B cell (primary cell): ENCODE results near the gene KRTAP10-1. TPM values are rescaled to one million over a fixed set of nuclear protein-coding genes. Genes with fewer than 3 reads are reported as not detected.

Source experiments
- ATAC-seq: fragments of 200-7000 bp; cut with Tn5 transposase; one replicate; pipeline ENCODE4 v1.10.0; 2021; ENCODE audit warnings: low read depth, mild to moderate bottlenecking, moderate number of reproducible peaks, moderate library complexity
- CTCF ChIA-PET: fragments of 350-600 bp; sonication (Branson Sonifier 250); formaldehyde crosslinking; loops from one replicate; lab custom pipeline; 2021; ENCODE audit warnings: antibody characterized with exemption, inconsistent platforms; lab: Charles Lee
- POLR2A ChIA-PET: fragments of 350-600 bp; sonication (Branson Sonifier 250); formaldehyde crosslinking; loops from one replicate; lab custom pipeline; 2021; ENCODE audit warnings: antibody characterized with exemption; lab: Charles Lee
- DNase-seq: peaks from one replicate; pipeline ENCODE4 v3.0.0; 2013
- H2AFZ ChIP-seq: 2 replicates; pipeline ENCODE4 v1.6.1; 2012; ENCODE audit warnings: mild to moderate bottlenecking, low read depth, low read length; ENCODE audit not compliant: insufficient read depth, poor library complexity, severe bottlenecking
- H3K27ac ChIP-seq, 2 donors: 1 replicate in 1 of 2; 2 replicates in 1 of 2; pipeline ENCODE4 v1.5.1; 2012 to 2013; ENCODE audit warnings: low read length in 2 of 2, mild to moderate bottlenecking in 2 of 2, moderate library complexity in 1 of 2
- H3K27me3 ChIP-seq, 4 experiments: fragments of 200-600 bp in 1 of 4; sonication (generic) in 1 of 4; replicated peaks in 1 of 4; 1 replicate in 2 of 4; 2 replicates in 2 of 4; pipeline versions ENCODE4 v1.6.1 to v1.7.0; 2013 to 2016; ENCODE audit warnings: low read length in 3 of 4, mild to moderate bottlenecking in 2 of 4, mixed read lengths in 1 of 4, moderate library complexity in 1 of 4; ENCODE audit not compliant: insufficient read depth in 4 of 4, control insufficient read depth in 3 of 4; ENCODE audit errors: control extremely low read depth in 1 of 4
- H3K36me3 ChIP-seq, 2 experiments: replicated peaks in 1 of 2; 1 replicate in 1 of 2; 2 replicates in 1 of 2; pipeline versions ENCODE4 v1.6.1 to v1.7.1; 2013; ENCODE audit warnings: low read length in 1 of 2; ENCODE audit not compliant: insufficient read depth in 2 of 2, control insufficient read depth in 1 of 2; ENCODE audit errors: control extremely low read depth in 1 of 2, extremely low read depth in 1 of 2
- H3K4me1 ChIP-seq, 2 donors: fragments of 200-600 bp in 1 of 2; sonication (generic) in 1 of 2; 1 replicate in 1 of 2; 2 replicates in 1 of 2; pipeline versions ENCODE4 v1.5.1 to v1.6.1; 2013 to 2017; ENCODE audit warnings: low read length in 2 of 2; ENCODE audit not compliant: control insufficient read depth in 2 of 2, insufficient read depth in 2 of 2
- H3K4me2 ChIP-seq: replicated peaks from 2 replicates; pipeline ENCODE3; 2012; ENCODE audit warnings: mild to moderate bottlenecking, low read depth, low read length; ENCODE audit not compliant: poor library complexity, severe bottlenecking
- H3K4me3 ChIP-seq, 5 experiments: fragments of 200-600 bp in 1 of 5; sonication (generic) in 1 of 5; 1 replicate in 3 of 5; 2 replicates in 2 of 5; pipeline versions ENCODE4 v1.5.1 to v1.7.0; 2011 to 2016; ENCODE audit warnings: low read length in 4 of 5, mild to moderate bottlenecking in 4 of 5, low read depth in 2 of 5, control low read depth in 1 of 5, moderate library complexity in 1 of 5; ENCODE audit not compliant: insufficient read depth in 1 of 5; ENCODE audit errors: control extremely low read depth in 1 of 5, extremely low read depth in 1 of 5
- H3K79me2 ChIP-seq: fragments of 200-600 bp; sonication (generic); one replicate; pipeline ENCODE4 v1.6.0; 2016; ENCODE audit warnings: low read length; ENCODE audit not compliant: control insufficient read depth, insufficient read depth
- H3K9ac ChIP-seq: fragments of 200-600 bp; sonication (generic); 2 replicates; pipeline ENCODE4 v1.6.1; 2017; ENCODE audit warnings: mild to moderate bottlenecking, low read length, moderate library complexity
- H3K9me3 ChIP-seq, 3 donors: one replicate each; pipeline versions ENCODE4 v1.6.1 to v1.7.1; 2013; ENCODE audit warnings: low read length in 2 of 3; ENCODE audit not compliant: control insufficient read depth in 2 of 3, insufficient read depth in 1 of 3; ENCODE audit errors: control extremely low read depth in 1 of 3
- H4K20me1 ChIP-seq: 2 replicates; pipeline ENCODE4 v1.6.0; 2012; ENCODE audit warnings: mild to moderate bottlenecking, low read length; ENCODE audit not compliant: insufficient read depth, control insufficient read depth, poor library complexity, severe bottlenecking
- H3K27ac Mint-ChIP-seq: one replicate; pipeline ENCODE4 v1.8.0; 2021; ENCODE audit warnings: mixed read lengths
- H3K27me3 Mint-ChIP-seq: one replicate; pipeline ENCODE4 v1.8.0; 2021; ENCODE audit warnings: mixed read lengths
- H3K4me1 Mint-ChIP-seq: one replicate; pipeline ENCODE4 v1.8.0; 2021; ENCODE audit warnings: mixed read lengths
- H3K4me3 Mint-ChIP-seq: one replicate; pipeline ENCODE4 v1.8.0; 2021; ENCODE audit warnings: mixed read lengths
- H3K9me3 Mint-ChIP-seq: one replicate; pipeline ENCODE4 v1.8.0; 2022; ENCODE audit warnings: mixed read lengths; ENCODE audit not compliant: insufficient read depth
- CTCF ChIP-seq: fragments of 200-600 bp; IDR thresholded peaks from one replicate; pipeline ENCODE4 v1.8.0; 2022; ENCODE audit warnings: antibody characterized with exemption, mild to moderate bottlenecking
- EZH2 ChIP-seq: IDR thresholded peaks from 2 replicates; pipeline ENCODE4 v1.6.1; 2012; ENCODE audit warnings: borderline replicate concordance, low read depth, mild to moderate bottlenecking, moderate library complexity, low read length; ENCODE audit not compliant: insufficient read depth, poor library complexity, severe bottlenecking
- WGBS: methylation state at CpG from one replicate; pipeline ENCODE4 v1.1.5; 2013; ENCODE audit warnings: missing lambda C conversion rate; ENCODE audit not compliant: insufficient coverage; 5-methylcytosine and 5-hydroxymethylcytosine counted together
- intact Hi-C: fragments of 100-400 bp; cut with micrococcal nuclease; formaldehyde crosslinking; loops from one replicate; pipeline ENCODE4 v1.10.0; 2022
- polyA plus RNA-seq: library from polyadenylated mRNA; depleted of rRNA; stranded (reverse); fragments of >200 nt; gene quantifications from 2 replicates; pipeline ENCODE4 v1.2.3, GENCODE V29; 2012
- total RNA-seq, 2 donors: library from RNA; stranded (reverse); fragments of 120-200 nt in 1 of 2; gene quantifications; 1 replicate in 1 of 2; 2 replicates in 1 of 2; pipeline versions ENCODE4 v1.2.3 to v1.2.4, GENCODE V29; 2013 to 2022

KRTAP10-1 gene
- total and polyA plus RNA-seq, 2 donors (not counting 1 experiment from before 2014, with no cell fraction given), result not detected

- no peak for DNase-seq
- Histone ChIP-seq H2AFZ (no peak overlapping the region), H3K27ac (no peak overlapping the region), H4K20me1 (no peaks in the 10 kb centered on the region), H3K79me2 (no peaks in the 10 kb centered on the region), H3K9me3 (peaks cover 0 to 6% (median 0%) of the 10 kb centered on the region in 3 donors), H3K4me3 (no peak overlapping the region), H3K27me3 (peaks cover 0 to 5% (median 0%) of the 10 kb centered on the region in 4 experiments), H3K9ac (no peak overlapping the region), H3K36me3 (no peaks in the 10 kb centered on the region), H3K4me2 (no peak overlapping the region), H3K4me1 (no peaks in the 10 kb centered on the region)
- Mint-ChIP-seq H3K4me3 (no peak overlapping the region), H3K4me1 (no peaks in the 10 kb centered on the region), H3K27me3 (peaks cover 4% of the 10 kb centered on the region), H3K27ac (no peak overlapping the region), H3K9me3 (no peaks in the 10 kb centered on the region)
- intact Hi-C loops, result no loop called here
- WGBS, result 93% methylated on average over 26 of the region's 28 CpGs
- TF ChIP-seq EZH2 (no peak), CTCF (no peak)
- POLR2A ChIA-PET, result no interaction called here
- no peak for ATAC-seq
- CTCF ChIA-PET, result no interaction called here
Measured at GRCh38 chr21:44519346-44520325, 20.4 kb downstream of the KRTAP10-1 start.

- no peaks in the 10 kb centered on the region for H3K4me1 ChIP-seq
- peaks cover 0 to 6% (median 0%) of the 10 kb centered on the region in 3 donors for H3K9me3 ChIP-seq
- H2AFZ ChIP-seq, result no peak overlapping the region
- DNase-seq, result no peak
- intact Hi-C loops, result no loop called here
- Mint-ChIP-seq H3K4me1 (no peaks in the 10 kb centered on the region), H3K4me3 (no peak overlapping the region), H3K27ac (no peak overlapping the region), H3K9me3 (no peaks in the 10 kb centered on the region), H3K27me3 (peaks cover 4% of the 10 kb centered on the region)
- ATAC-seq, result no peak
- H3K4me3 ChIP-seq, result no peak overlapping the region
- no peak overlapping the region for H3K27ac ChIP-seq
- WGBS, result 86% methylated on average over 8 of the region's 12 CpGs
- ChIA-PET CTCF (no interaction called here), POLR2A (no interaction called here)
- TF ChIP-seq CTCF (no peak), EZH2 (no peak)
- H3K27me3 ChIP-seq, result peaks cover 0 to 5% (median 0%) of the 10 kb centered on the region in 4 experiments
- no peaks in the 10 kb centered on the region for H3K36me3 ChIP-seq
- H4K20me1 ChIP-seq, result no peaks in the 10 kb centered on the region
- no peaks in the 10 kb centered on the region for H3K79me2 ChIP-seq
- H3K9ac ChIP-seq, result no peak overlapping the region
- no peak overlapping the region for H3K4me2 ChIP-seq
Measured at GRCh38 chr21:44518686-44519085, 21.3 kb downstream of the KRTAP10-1 start.
